Adrenal gland (tissue), 5 donors: ENCODE results near the gene RAB4A.

ENCODE experiments used
- POLR2A ChIP-seq, 2 donors: fragments of 450-650 bp; IDR thresholded peaks; one replicate each; pipeline ENCODE4 v1.6.1; 2017; ENCODE audit warnings: antibody characterized with exemption in 2 of 2, mild to moderate bottlenecking in 2 of 2, moderate library complexity in 1 of 2
- TF ChIP-seq, protein P1 (sequence below), 6 experiments: fragments of 450-650 bp in 4 of 6; fragments of 200-600 bp in 2 of 6; sonication (generic) in 1 of 6; IDR thresholded peaks; 1 replicate in 5 of 6; 2 replicates in 1 of 6; pipeline versions ENCODE4 v1.5.1 to v1.8.0; 2016 to 2021; ENCODE audit warnings: antibody characterized with exemption in 6 of 6, mild to moderate bottlenecking in 2 of 6, moderate library complexity in 1 of 6
- donor health status: DM: no; HTN: no; CAD: no.

DNA sequence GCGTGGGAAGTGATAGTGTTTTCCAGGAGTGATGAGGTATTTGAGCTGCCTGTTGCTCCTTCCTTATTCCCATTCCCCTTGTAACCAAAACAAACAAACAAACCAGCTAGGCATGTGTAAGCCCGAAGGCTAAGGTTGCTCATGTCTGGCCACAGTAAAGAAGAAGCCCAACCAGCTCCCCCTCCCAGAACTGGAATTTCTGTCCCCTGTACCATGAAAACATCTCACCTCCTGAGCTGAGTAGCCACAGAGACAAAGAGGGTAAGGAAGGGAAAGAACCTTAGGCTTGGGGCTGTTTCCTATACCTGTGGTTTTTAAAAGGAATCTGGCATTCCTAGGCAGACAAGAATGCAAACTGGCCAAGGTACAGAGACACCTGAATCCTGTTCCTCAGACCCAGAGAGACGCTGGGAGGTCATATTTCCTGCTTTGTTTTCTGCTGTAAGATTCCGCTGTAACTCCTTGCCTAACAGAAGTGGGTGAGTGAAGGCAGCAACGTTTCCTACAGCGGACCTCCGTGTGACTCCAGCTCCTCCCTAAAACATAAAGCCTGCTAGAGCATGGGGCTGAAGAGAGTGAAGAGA is 41.7 kb upstream of the RAB4A start:
- TF ChIP-seq, protein P1, sequence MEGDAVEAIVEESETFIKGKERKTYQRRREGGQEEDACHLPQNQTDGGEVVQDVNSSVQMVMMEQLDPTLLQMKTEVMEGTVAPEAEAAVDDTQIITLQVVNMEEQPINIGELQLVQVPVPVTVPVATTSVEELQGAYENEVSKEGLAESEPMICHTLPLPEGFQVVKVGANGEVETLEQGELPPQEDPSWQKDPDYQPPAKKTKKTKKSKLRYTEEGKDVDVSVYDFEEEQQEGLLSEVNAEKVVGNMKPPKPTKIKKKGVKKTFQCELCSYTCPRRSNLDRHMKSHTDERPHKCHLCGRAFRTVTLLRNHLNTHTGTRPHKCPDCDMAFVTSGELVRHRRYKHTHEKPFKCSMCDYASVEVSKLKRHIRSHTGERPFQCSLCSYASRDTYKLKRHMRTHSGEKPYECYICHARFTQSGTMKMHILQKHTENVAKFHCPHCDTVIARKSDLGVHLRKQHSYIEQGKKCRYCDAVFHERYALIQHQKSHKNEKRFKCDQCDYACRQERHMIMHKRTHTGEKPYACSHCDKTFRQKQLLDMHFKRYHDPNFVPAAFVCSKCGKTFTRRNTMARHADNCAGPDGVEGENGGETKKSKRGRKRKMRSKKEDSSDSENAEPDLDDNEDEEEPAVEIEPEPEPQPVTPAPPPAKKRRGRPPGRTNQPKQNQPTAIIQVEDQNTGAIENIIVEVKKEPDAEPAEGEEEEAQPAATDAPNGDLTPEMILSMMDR (IDR thresholded peaks at IDR 0.05), result no peak
- TF ChIP-seq POLR2A (IDR thresholded peaks at IDR 0.05), result no peak
